HEK293T (cell line): Measurements from ENCODE around the gene CSKMT.
"Not testable (repeated sequence)": the region's sequence is repeated elsewhere in the genome, so short reads cannot be mapped to it uniquely, and the experiment has no call there.

ENCODE experiments used
- CTCF ChIA-PET: fragments of 350-600 bp; formaldehyde crosslinking; extraction: SDS; loops from one replicate; lab custom pipeline; 2021; ENCODE audit warnings: antibody characterized with exemption, inconsistent platforms; lab: Yijun Ruan, JAX
- POLR2A ChIA-PET: fragments of 350-600 bp; formaldehyde crosslinking; extraction: SDS; loops from one replicate; lab custom pipeline; 2020; ENCODE audit warnings: antibody characterized with exemption, inconsistent platforms; lab: Yijun Ruan, JAX
- DNase-seq: peaks from one replicate; pipeline ENCODE4 v3.0.0; 2012; ENCODE audit warnings: mixed read lengths; ENCODE audit errors: extremely low spot score
- ARNT ChIP-seq: fragments of 450-650 bp; IDR thresholded peaks from 2 replicates; pipeline ENCODE4 v1.6.1; 2017; ENCODE audit warnings: mild to moderate bottlenecking
- BHLHE40 ChIP-seq: fragments of 450-650 bp; IDR thresholded peaks from 2 replicates; pipeline ENCODE4 v1.6.1; 2016; ENCODE audit warnings: mild to moderate bottlenecking, moderate library complexity, borderline replicate concordance
- CTBP1 ChIP-seq: fragments of 450-650 bp; IDR thresholded peaks from 2 replicates; pipeline ENCODE4 v1.6.1; 2016; ENCODE audit warnings: borderline replicate concordance
- ELF4 ChIP-seq: fragments of 450-650 bp; IDR thresholded peaks from 2 replicates; pipeline ENCODE4 v1.6.1; 2017; ENCODE audit warnings: antibody characterized with exemption
- FOXA1 ChIP-seq: fragments of 450-650 bp; IDR thresholded peaks from 2 replicates; pipeline ENCODE4 v1.6.1; 2016; ENCODE audit warnings: mild to moderate bottlenecking
- FOXK2 ChIP-seq: fragments of 450-650 bp; IDR thresholded peaks from 2 replicates; pipeline ENCODE4 v1.6.1; 2016; ENCODE audit warnings: mild to moderate bottlenecking
- FOXM1 ChIP-seq: fragments of 450-650 bp; IDR thresholded peaks from 2 replicates; pipeline ENCODE4 v1.6.1; 2017; ENCODE audit warnings: mild to moderate bottlenecking, borderline replicate concordance
- HDGF ChIP-seq: fragments of 450-650 bp; IDR thresholded peaks from 2 replicates; pipeline ENCODE4 v1.6.1; 2017; ENCODE audit warnings: antibody characterized with exemption, borderline replicate concordance
- L3MBTL2 ChIP-seq: fragments of 450-650 bp; conservative IDR thresholded peaks from 2 replicates; pipeline ENCODE4 v1.6.1; 2016; ENCODE audit warnings: mild to moderate bottlenecking
- LEF1 ChIP-seq: fragments of 450-650 bp; IDR thresholded peaks from 2 replicates; pipeline ENCODE4 v1.6.1; 2017; ENCODE audit warnings: mild to moderate bottlenecking, borderline replicate concordance
- NFRKB ChIP-seq: fragments of 450-650 bp; IDR thresholded peaks from 2 replicates; pipeline ENCODE4 v1.6.1; 2016; ENCODE audit warnings: mild to moderate bottlenecking, moderate library complexity
- SP1 ChIP-seq: fragments of 450-650 bp; IDR thresholded peaks from 2 replicates; pipeline ENCODE4 v1.6.1; 2017
- SUZ12 ChIP-seq: fragments of 450-650 bp; IDR thresholded peaks from 2 replicates; pipeline ENCODE4 v1.6.1; 2016; ENCODE audit warnings: mild to moderate bottlenecking
- TARDBP ChIP-seq: fragments of 450-650 bp; IDR thresholded peaks from 2 replicates; pipeline ENCODE4 v1.6.1; 2016
- ZNF384 ChIP-seq: fragments of 450-650 bp; IDR thresholded peaks from 2 replicates; pipeline ENCODE4 v1.6.1; 2016
- TF ChIP-seq, protein P1 (sequence below): fragments of 450-650 bp; IDR thresholded peaks from 2 replicates; pipeline ENCODE4 v1.6.1; 2016

Gene CSKMT

GRCh38 chr11:62669420-62670161, 4.5 kb downstream of the CSKMT start:
- ChIA-PET CTCF (no interaction called here), POLR2A (interaction anchor here (0.6 to 7.2 kb wide), 10 partner anchors 12 to 171 kb away, joined by 3 to 61 read pairs (median 17); partner anchors contain the start of genes HNRNPUL2, INTS5, LRRN4CL and TTC9C)
- TF ChIP-seq BHLHE40 (no peak), SUZ12 (no peak)
- no peak for DNase-seq

DNA sequence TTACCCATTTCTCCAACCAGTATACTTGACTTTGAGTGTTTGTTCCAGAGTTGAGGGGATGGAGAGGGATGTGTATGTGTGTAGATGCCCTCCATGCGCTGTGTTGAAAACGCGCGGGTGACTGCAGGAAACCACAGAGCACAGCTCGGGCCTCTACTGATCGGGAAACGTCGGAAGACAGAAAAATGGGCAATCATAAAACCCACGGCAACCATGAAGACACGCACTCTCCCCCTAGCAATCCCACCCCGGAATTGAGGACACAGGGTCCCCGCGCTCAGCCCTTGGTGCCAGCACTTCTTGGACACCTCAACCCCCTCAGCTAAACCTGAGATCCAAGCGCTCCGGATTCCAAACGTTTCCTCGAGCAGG, 6.1 kb downstream of the CSKMT start:
- POLR2A ChIA-PET: interaction anchor here (0.7 to 7.2 kb wide), 41 partner anchors 8 to 275 kb away, joined by 3 to 61 read pairs (median 6); partner anchors contain the start of genes B3GAT3, BSCL2, EEF1G and GANAB
- CTCF ChIA-PET: interaction anchor here (1.0 to 2.1 kb wide), 2 partner anchors 10 to 77 kb away, joined by 5 to 13 read pairs; no protein-coding TSS in a partner anchor
- DNase-seq: no peak
- TF ChIP-seq HDGF (no peak), ZNF384 (no peak), L3MBTL2 (no peak; the same call in 1 of the 2 replicates), ELF4 (no peak), SP1 (no peak), NFRKB (no peak), TARDBP (no peak), LEF1 (no peak), FOXM1 (no peak), BHLHE40 (no peak), FOXK2 (no peak), SUZ12 (no peak), CTBP1 (no peak), ARNT (no peak), FOXA1 (no peak)
- TF ChIP-seq, protein P1, sequence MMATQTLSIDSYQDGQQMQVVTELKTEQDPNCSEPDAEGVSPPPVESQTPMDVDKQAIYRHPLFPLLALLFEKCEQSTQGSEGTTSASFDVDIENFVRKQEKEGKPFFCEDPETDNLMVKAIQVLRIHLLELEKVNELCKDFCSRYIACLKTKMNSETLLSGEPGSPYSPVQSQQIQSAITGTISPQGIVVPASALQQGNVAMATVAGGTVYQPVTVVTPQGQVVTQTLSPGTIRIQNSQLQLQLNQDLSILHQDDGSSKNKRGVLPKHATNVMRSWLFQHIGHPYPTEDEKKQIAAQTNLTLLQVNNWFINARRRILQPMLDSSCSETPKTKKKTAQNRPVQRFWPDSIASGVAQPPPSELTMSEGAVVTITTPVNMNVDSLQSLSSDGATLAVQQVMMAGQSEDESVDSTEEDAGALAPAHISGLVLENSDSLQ: no peak

GRCh38 chr11:62671608-62672389, 6.7 kb downstream of the CSKMT start, which contains the start of the genes LBHD1 and UQCC3:
LBHD1 (minus strand) TSS chr11:62672267; CDS start chr11:62670031, 2,236 bp downstream.
UQCC3 (plus strand) TSS chr11:62671673; CDS start chr11:62671746, 73 bp downstream.
- peak; percentile 62 for DNase-seq

DNA sequence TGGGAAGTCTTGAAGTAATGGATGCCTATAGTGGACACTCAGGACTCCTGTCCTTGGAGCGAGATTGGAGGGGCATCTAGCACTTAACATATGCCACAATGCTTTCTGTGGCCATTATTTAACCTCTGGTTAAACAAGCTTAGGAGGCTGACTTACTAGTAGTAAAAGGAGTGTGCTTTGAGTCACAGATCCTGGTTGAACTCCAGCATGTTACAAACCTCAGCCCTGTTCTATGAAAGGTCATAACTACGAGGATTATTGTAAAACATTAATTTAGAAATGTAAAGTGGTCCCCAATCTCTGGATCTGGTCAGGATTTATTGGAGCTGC, 8.0 kb downstream of the CSKMT start:
- ChIA-PET CTCF (interaction anchor here (0.6 kb wide), 1 partner anchor 62 kb away, joined by 7 read pairs; no protein-coding TSS in a partner anchor), POLR2A (interaction anchor here (1.8 to 7.2 kb wide), 7 partner anchors 8 to 168 kb away, joined by 7 to 61 read pairs (median 23); partner anchors contain the start of genes C11orf98, CSKMT, GANAB and INTS5)
- TF ChIP-seq ELF4 (no peak), BHLHE40 (no peak), ZNF384 (0 out of 2 replicates have a peak, but pooled peaks have one; percentile 4)
- DNase-seq: no peak

More at GRCh38 chr11:62671608-62672389, 6.7 kb downstream of the CSKMT start, which contains the start of the genes LBHD1 and UQCC3:
- CTCF ChIA-PET: interaction anchor here (0.5 to 2.1 kb wide), 4 partner anchors 9 to 211 kb away, joined by 3 to 13 read pairs (median 4); no protein-coding TSS in a partner anchor
- POLR2A ChIA-PET: interaction anchor here (0.7 to 7.2 kb wide), 44 partner anchors 9 to 276 kb away, joined by 3 to 61 read pairs (median 5); partner anchors contain the start of genes B3GAT3, BSCL2, EEF1G and GANAB
- TF ChIP-seq ELF4 (peak; percentile 56), L3MBTL2 (peak; percentile 26; the same call in 1 of the 2 replicates), CTBP1 (0 out of 2 replicates have a peak, but pooled peaks have one; percentile 6), BHLHE40 (no peak), ARNT (no peak), ZNF384 (no peak)
- TF ChIP-seq, protein P1: no peak

GRCh38 chr11:62675415-62675814, 10.3 kb downstream of the CSKMT start:
- ChIA-PET CTCF (interaction anchor here (0.9 kb wide), 1 partner anchor 84 kb away, joined by 3 read pairs; the partner anchor contains the start of gene TUT1), POLR2A (interaction anchor here (6.0 kb wide), 1 partner anchor 10 kb away, joined by 34 read pairs; the partner anchor contains the start of genes C11orf98 and CSKMT)
- not testable (repeated sequence) for DNase-seq

GRCh38 chr11:62676698-62677097, 11.6 kb downstream of the CSKMT start:
- POLR2A ChIA-PET: interaction anchor here (0.6 to 6.0 kb wide), 8 partner anchors 12 to 1387 kb away, joined by 3 to 34 read pairs (median 4); partner anchors contain the start of genes C11orf98, CSKMT, HNRNPUL2 and INTS5
- CTCF ChIA-PET: interaction anchor here (0.7 to 0.8 kb wide), 2 partner anchors 111 to 164 kb away, joined by 3 read pairs; partner anchors contain the start of gene TMEM179B
- no peak for DNase-seq
- TF ChIP-seq LEF1 (no peak), FOXM1 (no peak), SUZ12 (no peak), NFRKB (no peak), CTBP1 (no peak), HDGF (no peak), SP1 (no peak), ELF4 (no peak), TARDBP (no peak), FOXK2 (no peak), L3MBTL2 (no peak), BHLHE40 (no peak), FOXA1 (no peak), ZNF384 (no peak), ARNT (no peak)
- TF ChIP-seq, protein P1: no peak
